Testis (tissue), 3 donors: ENCODE results near the gene NDFIP1. TPM values are rescaled to one million over a fixed set of nuclear protein-coding genes. Genes with fewer than 3 reads are reported as not detected.

Experiments used
- DNase-seq: peaks from one replicate; pipeline ENCODE4 v3.0.0-alpha.2; 2019
- H3K27ac ChIP-seq, 2 donors: fragments of 200-600 bp; sonication (generic); one replicate each; pipeline ENCODE4 v1.5.1; 2019
- H3K27me3 ChIP-seq: fragments of 200-600 bp; sonication (generic); one replicate; pipeline ENCODE4 v1.5.1; 2019
- H3K36me3 ChIP-seq: fragments of 200-600 bp; sonication (generic); one replicate; pipeline ENCODE4 v1.5.1; 2017; ENCODE audit warnings: low read depth; ENCODE audit errors: missing control alignments
- H3K4me1 ChIP-seq: fragments of 200-600 bp; sonication (generic); one replicate; pipeline ENCODE4 v1.5.1; 2019
- H3K4me3 ChIP-seq, 2 donors: fragments of 200-600 bp; sonication (generic); one replicate each; pipeline ENCODE4 v1.5.1; 2017 to 2019
- H3K9me3 ChIP-seq: fragments of 200-600 bp; sonication (generic); one replicate; pipeline ENCODE4 v1.5.1; 2017
- POLR2A ChIP-seq: fragments of 450-650 bp; IDR thresholded peaks from one replicate; pipeline ENCODE4 v1.6.1; 2017; ENCODE audit warnings: antibody characterized with exemption, mild to moderate bottlenecking, moderate library complexity
- WGBS, 2 donors: methylation state at CpG; one replicate each; pipeline ENCODE4 v1.1.5; 2018; 5-methylcytosine and 5-hydroxymethylcytosine counted together
- intact Hi-C: fragments of 100-400 bp; cut with DNase I; formaldehyde crosslinking; loops from one replicate; pipeline ENCODE4 v1.15.1; 2023; ENCODE audit warnings: low total_unique reads
- polyA plus RNA-seq: library from polyadenylated mRNA; stranded (reverse); fragments of 350-450 nt; fragmentation: Illumina TruSeq; extraction: RNeasy Lipid Tissue Mini Kit (QIAGEN cat#74804); gene quantifications from one replicate; pipeline ENCODE4 v1.2.3, GENCODE V29; 2014; ENCODE audit warnings: low read depth, low replicate concordance; ENCODE audit not compliant: insufficient read depth
- total RNA-seq, 2 donors: library from RNA; depleted of rRNA; stranded (reverse); fragments of >200 nt; gene quantifications; one replicate each; pipeline ENCODE4 v1.2.3, GENCODE V29; 2016
- TF ChIP-seq, protein P1 (sequence below), 3 experiments: fragments of 450-650 bp in 2 of 3; fragments of 200-600 bp in 1 of 3; sonication (generic) in 1 of 3; IDR thresholded peaks; one replicate each; pipeline ENCODE4 v1.5.1; 2016 to 2019; ENCODE audit warnings: antibody characterized with exemption in 3 of 3, mild to moderate bottlenecking in 2 of 3, moderate library complexity in 1 of 3

The NDFIP1 gene
- total and polyA plus RNA-seq, 3 donors from 2014 or later, result 88.7 to 319 (median 292) TPM

DNA sequence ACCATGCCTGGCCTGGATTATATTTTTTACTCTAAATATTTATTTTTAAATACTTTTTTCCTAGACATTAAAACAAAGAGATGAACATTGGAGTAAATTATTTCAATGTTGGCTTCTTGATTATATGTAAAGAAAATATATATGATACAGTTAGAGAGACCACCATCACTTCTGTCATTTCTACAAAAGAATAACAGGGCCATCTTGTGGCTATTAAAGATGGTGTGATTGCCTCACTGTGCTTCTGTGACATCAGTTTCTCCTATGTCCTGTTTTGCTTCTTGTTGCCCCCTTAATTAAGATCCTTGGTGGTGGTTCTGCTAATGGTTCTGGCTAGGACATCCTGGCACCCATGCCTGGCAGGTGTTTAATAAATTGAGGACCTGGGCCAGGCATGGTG is 32.9 kb downstream of the NDFIP1 start:
- Histone ChIP-seq H3K9me3 (no peaks in the 10 kb centered on the region), H3K27me3 (no peaks in the 10 kb centered on the region), H3K36me3 (no peaks in the 10 kb centered on the region), H3K27ac (no peak overlapping the region), H3K4me3 (no peak overlapping the region), H3K4me1 (no peaks in the 10 kb centered on the region)
- intact Hi-C loops, result loop anchor here (10.0 kb wide), 1 partner anchor 147 kb away; no protein-coding TSS in a partner anchor
- no peak for TF ChIP-seq POLR2A
- TF ChIP-seq, protein P1, sequence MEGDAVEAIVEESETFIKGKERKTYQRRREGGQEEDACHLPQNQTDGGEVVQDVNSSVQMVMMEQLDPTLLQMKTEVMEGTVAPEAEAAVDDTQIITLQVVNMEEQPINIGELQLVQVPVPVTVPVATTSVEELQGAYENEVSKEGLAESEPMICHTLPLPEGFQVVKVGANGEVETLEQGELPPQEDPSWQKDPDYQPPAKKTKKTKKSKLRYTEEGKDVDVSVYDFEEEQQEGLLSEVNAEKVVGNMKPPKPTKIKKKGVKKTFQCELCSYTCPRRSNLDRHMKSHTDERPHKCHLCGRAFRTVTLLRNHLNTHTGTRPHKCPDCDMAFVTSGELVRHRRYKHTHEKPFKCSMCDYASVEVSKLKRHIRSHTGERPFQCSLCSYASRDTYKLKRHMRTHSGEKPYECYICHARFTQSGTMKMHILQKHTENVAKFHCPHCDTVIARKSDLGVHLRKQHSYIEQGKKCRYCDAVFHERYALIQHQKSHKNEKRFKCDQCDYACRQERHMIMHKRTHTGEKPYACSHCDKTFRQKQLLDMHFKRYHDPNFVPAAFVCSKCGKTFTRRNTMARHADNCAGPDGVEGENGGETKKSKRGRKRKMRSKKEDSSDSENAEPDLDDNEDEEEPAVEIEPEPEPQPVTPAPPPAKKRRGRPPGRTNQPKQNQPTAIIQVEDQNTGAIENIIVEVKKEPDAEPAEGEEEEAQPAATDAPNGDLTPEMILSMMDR (IDR thresholded peaks at IDR 0.05), result no peak
- no peak for DNase-seq

- intact Hi-C loops, result loop anchor here (10.0 kb wide), 1 partner anchor 149 kb away; no protein-coding TSS in a partner anchor
- Histone ChIP-seq H3K27ac (no peak overlapping the region), H3K27me3 (no peaks in the 10 kb centered on the region), H3K4me1 (no peaks in the 10 kb centered on the region), H3K4me3 (no peak overlapping the region), H3K9me3 (no peaks in the 10 kb centered on the region), H3K36me3 (no peaks in the 10 kb centered on the region)
- no peak for TF ChIP-seq POLR2A
- TF ChIP-seq, protein P1 (IDR thresholded peaks at IDR 0.05), result peak; percentile 34 to 50 (median 46)
- no peak for DNase-seq
- WGBS, 2 donors, result 43 to 46% methylated on average over 3 of the region's 3 CpGs
Observed at GRCh38 chr5:142143878-142144277, 35.3 kb downstream of the NDFIP1 start.

DNA sequence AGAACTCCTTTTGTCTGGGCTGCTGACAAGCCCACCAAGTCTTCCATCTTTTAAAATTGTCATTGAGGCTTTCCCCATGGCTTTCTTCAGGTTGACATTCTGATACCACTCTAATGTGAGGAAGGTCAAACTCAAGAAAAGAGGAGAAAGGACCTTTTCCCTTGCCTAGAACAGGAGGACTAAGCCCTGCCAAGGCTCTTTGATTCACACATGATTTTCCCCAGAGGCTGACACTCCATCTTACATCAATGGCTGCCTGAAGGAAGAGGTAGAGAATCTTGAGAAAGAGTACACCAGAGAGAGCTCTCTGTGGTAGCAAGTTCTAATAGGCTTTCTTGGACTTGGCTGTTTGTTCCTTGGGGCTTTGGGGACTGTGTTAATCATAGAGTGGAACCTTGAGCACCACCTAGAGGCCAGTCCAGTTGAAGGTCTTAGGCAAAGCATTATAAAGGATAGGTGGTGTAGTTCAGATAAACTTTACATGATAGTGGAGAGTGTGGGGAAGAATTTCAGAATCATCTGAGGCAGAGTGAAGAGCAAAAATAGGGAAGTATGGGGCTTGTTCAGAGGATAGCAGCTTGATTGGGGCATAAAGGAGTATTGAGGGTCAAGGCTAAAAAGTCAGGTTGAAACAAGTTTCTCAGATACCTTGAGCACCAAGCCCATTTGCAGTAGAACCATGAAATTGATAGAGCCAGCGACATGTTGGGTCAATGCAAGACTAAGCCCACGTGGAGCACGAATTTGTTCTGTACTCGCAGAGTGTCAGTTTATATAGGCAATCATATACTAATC is 36.7 kb downstream of the NDFIP1 start:
- Histone ChIP-seq H3K27ac (no peak overlapping the region), H3K4me3 (no peak overlapping the region), H3K4me1 (no peaks in the 10 kb centered on the region), H3K27me3 (no peaks in the 10 kb centered on the region), H3K9me3 (no peaks in the 10 kb centered on the region), H3K36me3 (no peaks in the 10 kb centered on the region)
- TF ChIP-seq, protein P1 (IDR thresholded peaks at IDR 0.05), result peak; percentile 50 to 66 (median 57)
- TF ChIP-seq POLR2A, result no peak
- intact Hi-C loops, result loop anchor here (10.0 kb wide), 1 partner anchor 151 kb away; no protein-coding TSS in a partner anchor
- peak; percentile 84 for DNase-seq
- 87 to 95% methylated on average over 4 of the region's 4 CpGs for WGBS, 2 donors

DNA sequence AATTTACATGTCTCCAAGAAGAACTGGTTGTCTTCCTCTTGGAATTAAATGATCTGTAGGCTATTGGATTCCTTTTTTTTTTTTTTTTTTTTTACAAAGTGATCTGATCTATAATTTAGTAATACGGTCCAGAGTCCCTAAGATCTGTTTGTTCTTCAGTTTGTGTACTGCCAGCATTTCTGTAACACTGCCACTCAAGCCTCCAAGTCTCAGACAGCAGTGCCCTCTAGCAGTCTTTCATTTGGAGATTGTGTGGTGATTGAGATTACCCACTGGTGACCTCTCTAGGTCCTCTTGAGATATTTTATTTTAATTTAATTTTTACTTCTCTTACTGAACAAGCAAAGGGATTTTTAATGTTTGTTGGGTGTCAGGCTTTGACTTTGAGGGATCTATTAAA is 40.8 kb downstream of the NDFIP1 start:
- H3K27me3 ChIP-seq, result no peaks in the 10 kb centered on the region
- H3K36me3 ChIP-seq, result no peaks in the 10 kb centered on the region
- H3K9me3 ChIP-seq, result no peaks in the 10 kb centered on the region
- DNase-seq, result no peak
- TF ChIP-seq POLR2A, result no peak
- TF ChIP-seq, protein P1 (IDR thresholded peaks at IDR 0.05), result no peak
- WGBS, 2 donors, result 54 to 81% methylated on average over 1 of the region's 1 CpG
- no peak overlapping the region for H3K27ac ChIP-seq
- intact Hi-C loops, result loop anchor here (10.0 kb wide), 1 partner anchor 155 kb away; no protein-coding TSS in a partner anchor
- no peaks in the 10 kb centered on the region for H3K4me1 ChIP-seq
- H3K4me3 ChIP-seq, result no peak overlapping the region
